ENCODE measurements around the gene HOXD11. TPM values are rescaled to one million over a fixed set of nuclear protein-coding genes. Genes with fewer than 3 reads are reported as not detected.

HOXD11 gene
- total and polyA plus RNA-seq, 8 donors: not detected

DNA sequence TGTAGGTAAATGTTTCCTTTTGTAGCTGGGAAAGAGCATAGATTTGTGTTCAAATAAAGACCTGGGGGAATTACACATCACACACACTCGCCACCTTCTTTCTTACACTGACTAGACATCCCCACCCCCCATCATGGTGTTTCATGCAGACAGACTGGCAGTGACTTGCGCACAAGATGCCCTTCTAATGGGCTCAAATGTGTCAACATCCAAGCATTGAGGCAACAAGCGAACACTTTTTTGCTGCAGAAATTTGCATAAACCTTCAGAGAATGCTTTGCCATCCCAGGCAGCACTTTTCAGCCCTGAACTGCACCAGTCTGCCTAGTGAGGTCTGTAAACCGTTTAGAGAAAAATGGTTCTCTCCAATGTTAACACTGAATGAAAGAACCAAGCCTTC lies 27.0 kb downstream of the HOXD11 start:
- Histone ChIP-seq H3K4me3 (no peak overlapping the region), H3K9me3 (no peaks in the 10 kb centered on the region), H3K27ac (no peak overlapping the region), H3K4me1 (peaks cover 0 to 14% (median 5%) of the 10 kb centered on the region in 3 donors), H3K36me3 (no peaks in the 10 kb centered on the region), H3K27me3 (peaks cover 5 to 76% (median 32%) of the 10 kb centered on the region in 4 donors)
- intact Hi-C loops (cut with DNase I): loop anchor here in 2 of 3 donors (10.0 kb wide), 2 partner anchors 321 to 431 kb away; no protein-coding TSS in a partner anchor
- FAIRE-seq (no peak), ATAC-seq (no peak), DNase-seq (no peak)
- TF ChIP-seq, protein P1, sequence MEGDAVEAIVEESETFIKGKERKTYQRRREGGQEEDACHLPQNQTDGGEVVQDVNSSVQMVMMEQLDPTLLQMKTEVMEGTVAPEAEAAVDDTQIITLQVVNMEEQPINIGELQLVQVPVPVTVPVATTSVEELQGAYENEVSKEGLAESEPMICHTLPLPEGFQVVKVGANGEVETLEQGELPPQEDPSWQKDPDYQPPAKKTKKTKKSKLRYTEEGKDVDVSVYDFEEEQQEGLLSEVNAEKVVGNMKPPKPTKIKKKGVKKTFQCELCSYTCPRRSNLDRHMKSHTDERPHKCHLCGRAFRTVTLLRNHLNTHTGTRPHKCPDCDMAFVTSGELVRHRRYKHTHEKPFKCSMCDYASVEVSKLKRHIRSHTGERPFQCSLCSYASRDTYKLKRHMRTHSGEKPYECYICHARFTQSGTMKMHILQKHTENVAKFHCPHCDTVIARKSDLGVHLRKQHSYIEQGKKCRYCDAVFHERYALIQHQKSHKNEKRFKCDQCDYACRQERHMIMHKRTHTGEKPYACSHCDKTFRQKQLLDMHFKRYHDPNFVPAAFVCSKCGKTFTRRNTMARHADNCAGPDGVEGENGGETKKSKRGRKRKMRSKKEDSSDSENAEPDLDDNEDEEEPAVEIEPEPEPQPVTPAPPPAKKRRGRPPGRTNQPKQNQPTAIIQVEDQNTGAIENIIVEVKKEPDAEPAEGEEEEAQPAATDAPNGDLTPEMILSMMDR (IDR thresholded peaks at IDR 0.05): no peak
- 19 to 21% methylated on average over 4 of the region's 4 CpGs for WGBS, 2 donors

DNA sequence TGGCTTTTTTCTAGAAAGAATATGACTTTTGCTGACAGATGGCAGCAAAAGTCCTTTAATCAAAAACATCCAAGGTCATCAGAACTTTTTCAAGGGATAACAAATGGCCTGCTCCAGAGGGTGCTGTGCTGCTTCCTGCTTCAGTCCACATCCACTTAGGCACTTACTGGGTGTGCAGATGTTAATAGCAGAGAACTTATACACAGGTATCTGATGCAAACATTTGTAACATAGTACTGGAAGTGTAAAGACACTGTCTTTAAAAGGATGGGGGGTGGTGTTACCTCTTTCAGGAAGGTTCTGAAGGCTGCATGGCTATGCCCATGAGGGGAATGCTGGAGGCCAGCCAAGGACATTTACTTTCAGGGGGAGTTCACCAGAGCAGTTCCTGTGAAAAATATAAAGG lies 28.0 kb downstream of the HOXD11 start:
- DNase-seq: peak in 1 of 6 donors; percentile 1
- no peaks in the 10 kb centered on the region for H3K9me3 ChIP-seq
- no peak overlapping the region for H3K27ac ChIP-seq
- TF ChIP-seq, protein P1 (IDR thresholded peaks at IDR 0.05): no peak
- ATAC-seq: no peak
- H3K4me1 ChIP-seq: peaks cover 0 to 14% (median 5%) of the 10 kb centered on the region in 3 donors
- no peak overlapping the region for H3K4me3 ChIP-seq
- no peak for FAIRE-seq
- intact Hi-C loops (cut with DNase I): loop anchor here (5.0 to 10.0 kb wide), 3 partner anchors 320 to 507 kb away; no protein-coding TSS in a partner anchor
- H3K36me3 ChIP-seq: no peaks in the 10 kb centered on the region
- H3K27me3 ChIP-seq: peaks cover 5 to 82% (median 32%) of the 10 kb centered on the region in 4 donors

DNA sequence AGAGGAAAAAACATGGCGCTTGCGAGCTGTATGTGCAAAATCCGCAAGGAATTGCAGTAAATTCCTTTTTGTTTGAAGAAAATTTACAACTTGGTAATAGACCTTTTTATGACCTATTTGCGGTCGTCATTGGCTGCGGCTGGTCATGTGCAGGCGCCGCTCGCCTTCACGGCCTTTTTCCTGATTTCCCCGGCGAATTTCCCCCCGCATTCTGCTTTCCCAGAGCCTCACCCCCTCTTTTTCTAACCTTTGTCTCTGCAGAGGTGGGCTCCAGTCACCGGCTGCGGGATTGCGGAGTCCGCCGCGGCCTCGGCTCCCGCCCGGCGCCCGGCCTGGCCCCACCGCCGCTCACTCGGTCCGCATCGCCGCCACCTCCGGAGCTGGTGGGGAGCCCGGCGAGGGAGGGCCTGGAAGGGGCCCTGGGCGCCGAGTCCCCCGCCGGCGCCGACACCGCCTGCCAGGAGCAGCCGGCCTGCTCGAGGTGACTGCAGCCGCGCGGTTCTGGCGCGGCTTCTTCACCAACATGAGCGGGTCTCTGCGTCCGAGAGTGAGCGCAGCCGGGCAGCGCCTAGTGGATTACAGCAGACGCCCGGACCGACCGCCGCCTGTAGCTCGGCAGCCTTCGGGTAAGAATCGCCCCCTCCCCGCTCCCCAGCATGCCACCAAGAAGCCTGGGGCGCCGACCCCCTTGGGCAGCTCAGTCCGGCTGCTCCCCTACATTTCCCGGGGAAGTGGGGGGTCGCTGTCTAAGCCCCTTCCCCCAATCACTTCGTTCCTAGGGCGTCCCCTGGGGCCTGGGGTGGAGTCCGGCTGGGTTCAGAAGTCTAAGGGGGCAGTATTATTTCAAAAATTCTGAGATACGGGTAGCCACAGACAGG lies 29.5 kb downstream of the HOXD11 start:
- H3K27me3 ChIP-seq: peaks cover 0 to 79% (median 29%) of the 10 kb centered on the region in 4 donors
- no peaks in the 10 kb centered on the region for H3K9me3 ChIP-seq
- peaks cover 0 to 14% (median 5%) of the 10 kb centered on the region in 3 donors for H3K4me1 ChIP-seq
- TF ChIP-seq, protein P1 (IDR thresholded peaks at IDR 0.05): no peak
- no peak overlapping the region for H3K27ac ChIP-seq
- intact Hi-C loops (cut with DNase I): loop anchor here (5.0 to 10.0 kb wide), 3 partner anchors 318 to 506 kb away; no protein-coding TSS in a partner anchor
- 3 to 6% methylated on average over 64 to 71 of the region's 71 CpGs for WGBS, 2 donors
- H3K36me3 ChIP-seq: no peaks in the 10 kb centered on the region
- H3K4me3 ChIP-seq: peak overlapping the region in 2 of 4 donors; percentile 23 to 35
- ATAC-seq (peak in 1 of 4 donors; percentile 20), DNase-seq (peak in 1 of 6 donors; percentile 68), FAIRE-seq (no peak)

DNA sequence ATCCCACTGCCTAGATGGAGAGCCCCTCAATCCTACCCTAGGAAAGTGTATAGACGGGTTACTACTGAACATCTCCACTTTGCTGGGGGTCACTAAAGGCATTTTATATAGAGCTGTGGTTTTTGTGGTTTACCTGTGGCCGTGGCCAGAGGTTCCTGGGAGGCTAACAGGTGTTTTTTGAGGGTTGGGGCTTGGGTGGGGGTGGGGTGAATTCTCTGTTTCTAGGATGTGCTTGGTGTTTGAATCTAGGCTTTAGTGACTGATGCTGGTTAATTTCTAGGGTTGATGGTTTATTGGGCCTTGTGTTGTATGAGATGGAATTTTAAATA lies 30.1 kb downstream of the HOXD11 start:
- H3K27me3 ChIP-seq: peaks cover 0 to 73% (median 23%) of the 10 kb centered on the region in 4 donors
- 12 to 18% methylated on average over 2 of the region's 2 CpGs for WGBS, 2 donors
- no peak for ATAC-seq
- intact Hi-C loops (cut with DNase I): loop anchor here (5.0 to 10.0 kb wide), 3 partner anchors 318 to 505 kb away; no protein-coding TSS in a partner anchor
- H3K36me3 ChIP-seq: no peaks in the 10 kb centered on the region
- H3K27ac ChIP-seq: no peak overlapping the region
- peaks cover 0 to 8% (median 2%) of the 10 kb centered on the region in 3 donors for H3K4me1 ChIP-seq
- TF ChIP-seq, protein P1 (IDR thresholded peaks at IDR 0.05): no peak
- no peak overlapping the region for H3K4me3 ChIP-seq
- DNase-seq: no peak
- no peaks in the 10 kb centered on the region for H3K9me3 ChIP-seq
- no peak for FAIRE-seq
